K562 (cell line): ENCODE results near the gene PIM3. TPM values are rescaled to one million over a fixed set of nuclear protein-coding genes. Genes with fewer than 3 reads are reported as not detected.

Source experiments
- ATAC-seq: fragments of 200-7000 bp; cut with Tn5 transposase; 3 replicates; pipeline ENCODE4 v1.9.1; 2020; ENCODE audit warnings: moderate library complexity
- BruUV-seq: library from RNA; stranded (reverse); fragments of 400-500 nt; replicated peaks from 2 replicates; lab custom pipeline; 2021; lab: Mats Ljungman, UMichigan
- CTCF ChIA-PET: fragments of 300-600 bp; formaldehyde crosslinking; extraction: SDS; loops from one replicate; lab custom pipeline; 2021; ENCODE audit warnings: low intra/inter-chr PET ratio; lab: Yijun Ruan, JAX
- POLR2A ChIA-PET: fragments of 300-600, 350-650 bp; sonication (Branson Sonifier 250); formaldehyde crosslinking; extraction: SDS; loops from one replicate; lab custom pipeline; 2021; ENCODE audit warnings: antibody characterized with exemption, inconsistent platforms; lab: Yijun Ruan, JAX
- DNase-seq, 4 experiments: peaks; one replicate each; pipeline versions ENCODE4 v3.0.0 to v3.0.0-alpha.2; 2011 to 2018; ENCODE audit warnings: low spot score in 3 of 4, mixed read lengths in 3 of 4; ENCODE audit errors: extremely low read depth in 1 of 4
- FAIRE-seq: peaks from 2 replicates; lab custom pipeline; 2011; peaks lifted over from hg19 to GRCh38; lab: Jason Lieb, UNC
- H2AFZ ChIP-seq: 2 replicates; pipeline ENCODE4 v1.6.0; 2011; ENCODE audit warnings: low read depth, low read length, control low read depth, inconsistent platforms
- H3K27ac ChIP-seq: fragments of 200-600 bp; 3 replicates; pipeline ENCODE4 v1.8.0; 2011; ENCODE audit warnings: low read depth, mild to moderate bottlenecking, control low read depth, inconsistent platforms, low read length, moderate library complexity, mixed read lengths; ENCODE audit errors: extremely low read depth
- H3K27me3 ChIP-seq, 2 experiments: fragments of 300-600 bp in 1 of 2; 2 replicates in 1 of 2; 3 replicates in 1 of 2; pipeline versions ENCODE4 v1.6.0 to v1.8.0; 2011; ENCODE audit warnings: inconsistent platforms in 2 of 2, low read length in 2 of 2, mild to moderate bottlenecking in 1 of 2, mixed read lengths in 1 of 2, moderate library complexity in 1 of 2; ENCODE audit not compliant: control insufficient read depth in 2 of 2, insufficient read depth in 2 of 2
- H3K36me3 ChIP-seq: fragments of 300-600 bp; 3 replicates; pipeline ENCODE4 v1.8.0; 2011; ENCODE audit warnings: mild to moderate bottlenecking, low read length, inconsistent platforms; ENCODE audit not compliant: control insufficient read depth, insufficient read depth
- H3K4me1 ChIP-seq, 2 experiments: fragments of 200-600 bp in 1 of 2; replicated peaks in 1 of 2; 2 replicates in 1 of 2; 3 replicates in 1 of 2; pipeline versions ENCODE4 v1.5.1 to v1.8.0; 2011; ENCODE audit warnings: inconsistent platforms in 2 of 2, low read length in 2 of 2, mild to moderate bottlenecking in 1 of 2, mixed read lengths in 1 of 2, moderate library complexity in 1 of 2; ENCODE audit not compliant: control insufficient read depth in 2 of 2, insufficient read depth in 2 of 2
- H3K4me2 ChIP-seq: 2 replicates; pipeline ENCODE4 v1.6.1; 2011; ENCODE audit warnings: low read length, control low read depth, inconsistent platforms, mixed read lengths; ENCODE audit not compliant: insufficient read depth
- H3K4me3 ChIP-seq: fragments of 200-600 bp; sonication (generic), shearing (Covaris generic); 2 replicates; pipeline ENCODE4 v1.5.1; 2016; ENCODE audit warnings: control low read depth, inconsistent platforms
- H3K79me2 ChIP-seq: fragments of 200-600 bp; 3 replicates; pipeline ENCODE4 v1.8.0; 2011; ENCODE audit warnings: low read length, inconsistent platforms; ENCODE audit not compliant: control insufficient read depth, insufficient read depth
- H3K9ac ChIP-seq, 2 experiments: 2 replicates each; pipeline versions ENCODE4 v1.6.0 to v1.6.1; 2011; ENCODE audit warnings: low read depth in 2 of 2, low read length in 2 of 2, control low read depth in 1 of 2, inconsistent platforms in 1 of 2, mild to moderate bottlenecking in 1 of 2, mixed read lengths in 1 of 2; ENCODE audit not compliant: insufficient read depth in 1 of 2
- H3K9me1 ChIP-seq: one replicate; pipeline ENCODE4 v1.6.0; 2011; ENCODE audit warnings: inconsistent platforms, mild to moderate bottlenecking, low read length, moderate library complexity; ENCODE audit not compliant: control insufficient read depth, insufficient read depth
- H3K9me3 ChIP-seq: replicated peaks from 2 replicates; pipeline ENCODE4 v1.5.1; 2011; ENCODE audit warnings: low read depth, low read length, inconsistent platforms; ENCODE audit not compliant: control insufficient read depth, insufficient read depth
- H4K20me1 ChIP-seq: replicated peaks from 2 replicates; pipeline ENCODE4 v1.6.1; 2011; ENCODE audit warnings: low read length, inconsistent platforms, mixed read lengths; ENCODE audit not compliant: control insufficient read depth, insufficient read depth
- SIN3B ChIP-seq: fragments of 450-650 bp; IDR thresholded peaks from 2 replicates; pipeline ENCODE4 v1.6.1; 2017; ENCODE audit warnings: low read depth, mild to moderate bottlenecking, moderate library complexity
- TBP ChIP-seq: optimal IDR thresholded peaks from 2 replicates; pipeline ENCODE3; 2011; ENCODE audit warnings: low read depth, low read length, improper control_type of control experiment
- ZNF165 ChIP-seq: fragments of 250-450 bp; sonication (Bioruptor Pico); IDR thresholded peaks from 2 replicates; pipeline ENCODE4 v1.4.0; 2020; ENCODE audit warnings: borderline replicate concordance
- ZNF561 ChIP-seq: fragments of 450-650 bp; formaldehyde crosslinking; conservative IDR thresholded peaks from 2 replicates; pipeline ENCODE4 v1.4.0; 2020; ENCODE audit warnings: mild to moderate bottlenecking, moderate library complexity
- WGBS: fragments of 100-300 bp; shearing (Covaris generic); methylation state at CpG from one replicate; pipeline ENCODE4 v1.1.6; 2016; ENCODE audit warnings: low coverage, mixed read lengths; ENCODE audit not compliant: insufficient coverage; ENCODE audit errors: missing lambda C conversion rate; 5-methylcytosine and 5-hydroxymethylcytosine counted together
- in situ Hi-C: fragments of 300-500 bp; cut with MboI; formaldehyde crosslinking; loops from 4 replicates; pipeline ENCODE4 v1.15.0; 2018; ENCODE audit warnings: inconsistent platforms, mixed read lengths
- intact Hi-C: fragments of 100-400 bp; cut with micrococcal nuclease; formaldehyde crosslinking; loops from 2 replicates; pipeline ENCODE4 v1.14.2; 2022
- polyA plus RNA-seq, 8 experiments: library from polyadenylated mRNA; depleted of rRNA in 4 of 8; stranded (reverse) in 5 of 8; unstranded in 3 of 8; fragments of >200 nt; fragmentation: Nextera tagmentation in 2 of 8; fragmentation: Illumina TruSeq in 1 of 8; extraction: Ambion mirVana in 2 of 8; extraction: Trizol in 1 of 8; gene quantifications; 2 replicates each; pipeline versions ENCODE4 v1.2.1 to v1.2.3, GENCODE V29; 2011 to 2014; ENCODE audit warnings: inconsistent platforms in 1 of 8, missing spikeins in 1 of 8
- total RNA-seq, 7 experiments: library from RNA; depleted of rRNA in 6 of 7; stranded (reverse); fragments of >200 nt in 6 of 7; fragmentation: Illumina TruSeq in 2 of 7; extraction: Trizol in 2 of 7; gene quantifications; 2 replicates each; pipeline versions ENCODE4 v1.2.1 to v1.2.3, GENCODE V29; 2011 to 2021; ENCODE audit warnings: low replicate concordance in 1 of 7
- TF ChIP-seq, protein P1 (sequence below), 2 experiments: fragments of 250-450 bp in 1 of 2; fragments of 450-650 bp in 1 of 2; sonication (Bioruptor Pico) in 1 of 2; IDR thresholded peaks; 2 replicates each; pipeline versions ENCODE4 v1.6.1 to v1.8.0; 2016 to 2021; ENCODE audit warnings: mild to moderate bottlenecking in 2 of 2, moderate library complexity in 2 of 2, missing compliant biosample characterization in 1 of 2, missing genetic modification characterization in 1 of 2
- TF ChIP-seq, protein P2 (sequence below): fragments of 450-650 bp; IDR thresholded peaks from 2 replicates; pipeline ENCODE4 v1.6.1; 2017; ENCODE audit warnings: antibody characterized with exemption
- TF ChIP-seq, protein P3 (sequence below): sonication (generic); formaldehyde crosslinking; IDR thresholded peaks from 2 replicates; pipeline ENCODE4 v1.8.0; 2022; ENCODE audit warnings: missing genetic modification reagents, mild to moderate bottlenecking, moderate library complexity, borderline replicate concordance

PIM3 gene
- total and polyA plus RNA-seq, 9 of the 15 experiments (the other 6 are each of a cell fraction or from before 2014, with no cell fraction given): 0.24 to 40.5 (median 5.3) TPM

DNA sequence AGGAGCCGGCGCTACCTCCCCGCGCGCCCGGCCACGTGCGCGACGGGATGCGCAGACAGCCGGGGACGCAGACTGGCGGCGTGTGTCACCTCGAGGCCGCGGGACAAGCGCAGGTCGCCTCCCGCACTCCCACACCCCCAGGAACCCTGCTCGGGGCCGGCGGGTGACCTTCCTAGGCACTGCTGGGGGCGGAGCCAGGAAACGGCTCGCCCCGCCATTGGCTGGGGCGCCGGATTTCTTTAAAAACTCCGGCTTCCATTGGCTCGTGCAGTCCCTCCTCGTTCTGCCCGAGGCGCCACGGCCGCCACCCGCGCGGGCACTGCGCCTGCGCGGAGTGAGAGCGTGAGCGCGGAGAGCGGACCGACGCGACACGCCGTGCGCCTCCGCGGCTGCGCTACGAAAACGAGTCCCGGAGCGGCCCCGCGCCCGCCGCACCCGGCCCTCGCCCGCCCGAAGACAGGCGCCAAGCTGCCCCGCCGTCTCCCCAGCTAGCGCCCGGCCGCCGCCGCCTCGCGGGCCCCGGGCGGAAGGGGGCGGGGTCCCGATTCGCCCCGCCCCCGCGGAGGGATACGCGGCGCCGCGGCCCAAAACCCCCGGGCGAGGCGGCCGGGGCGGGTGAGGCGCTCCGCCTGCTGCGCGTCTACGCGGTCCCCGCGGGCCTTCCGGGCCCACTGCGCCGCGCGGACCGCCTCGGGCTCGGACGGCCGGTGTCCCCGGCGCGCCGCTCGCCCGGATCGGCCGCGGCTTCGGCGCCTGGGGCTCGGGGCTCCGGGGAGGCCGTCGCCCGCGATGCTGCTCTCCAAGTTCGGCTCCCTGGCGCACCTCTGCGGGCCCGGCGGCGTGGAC is at the start of gene PIM3 (continued):
- TF ChIP-seq TBP (peak; percentile 84), SIN3B (peak; percentile 27; the same call in 1 of the 2 replicates)

DNA sequence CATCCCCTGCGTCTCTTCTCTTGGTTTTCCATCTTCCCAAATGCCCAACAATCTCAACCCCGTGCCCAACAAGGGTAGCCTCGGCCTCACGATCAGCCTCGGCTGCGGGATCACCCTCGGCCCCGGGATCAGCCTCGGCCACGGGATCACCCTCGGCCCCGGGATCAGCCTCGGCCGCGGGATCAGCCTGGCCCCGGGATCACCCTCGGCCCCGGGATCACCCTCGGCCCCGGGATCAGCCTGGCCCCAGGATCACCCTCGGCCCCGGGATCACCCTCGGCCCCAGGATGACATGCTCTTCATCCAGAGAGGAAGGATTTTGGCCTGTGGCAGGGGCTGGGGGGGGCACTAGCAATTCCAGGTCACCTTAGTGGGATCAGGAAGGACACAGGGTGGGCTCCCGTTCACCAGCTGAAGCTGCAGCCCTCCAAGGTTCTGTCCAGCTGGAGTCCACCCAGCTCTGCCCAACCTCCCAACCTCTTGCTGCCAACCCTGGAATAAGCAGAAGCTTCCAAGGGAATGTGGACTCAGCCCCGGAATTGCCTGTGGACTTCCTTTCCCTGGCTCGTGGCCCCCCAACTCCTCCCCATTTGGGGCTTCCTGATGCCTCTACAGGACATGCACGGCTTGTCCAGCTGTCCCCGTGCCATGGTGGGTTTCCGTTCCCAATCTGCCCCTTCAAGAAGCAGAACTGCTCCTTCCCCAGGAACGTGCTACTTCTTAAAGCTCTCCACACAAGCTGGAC is 48.5 kb upstream of the PIM3 start:
- no peak overlapping the region for H3K27ac ChIP-seq
- no TSS peak for BruUV-seq
- H3K9me1 ChIP-seq: no peaks in the 10 kb centered on the region
- no peaks in the 10 kb centered on the region for H3K27me3 ChIP-seq
- no peak overlapping the region for H2AFZ ChIP-seq
- ATAC-seq (no peak), DNase-seq (no peak), FAIRE-seq (no peak)
- intact Hi-C loops (no loop called here), in situ Hi-C loops (loop anchor here (10.0 kb wide), 1 partner anchor 87 kb away; the partner anchor contains the start of gene BRD1)
- CTCF ChIA-PET: no interaction called here
- H3K9me3 ChIP-seq: no peaks in the 10 kb centered on the region
- no peak overlapping the region for H3K4me2 ChIP-seq
- H3K4me3 ChIP-seq: no peak overlapping the region
- peaks cover 3 to 8% of the 10 kb centered on the region in 2 experiments; a peak in 4 of 5 replicates for H3K4me1 ChIP-seq
- POLR2A ChIA-PET: interaction anchor here (0.6 kb wide), 1 partner anchor 599 kb away, joined by 3 read pairs; no protein-coding TSS in a partner anchor
- 92% methylated on average over 6 of the region's 30 CpGs for WGBS
- no peaks in the 10 kb centered on the region for H4K20me1 ChIP-seq
- TF ChIP-seq, protein P1, sequence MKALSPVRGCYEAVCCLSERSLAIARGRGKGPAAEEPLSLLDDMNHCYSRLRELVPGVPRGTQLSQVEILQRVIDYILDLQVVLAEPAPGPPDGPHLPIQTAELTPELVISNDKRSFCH (CRISPR knock-in tag; IDR thresholded peaks at IDR 0.05): no peak
- TF ChIP-seq, protein P1 (tag; IDR thresholded peaks at IDR 0.05): no peak
- TF ChIP-seq ZNF561 (CRISPR knock-in tag) (no peak), ZNF165 (CRISPR knock-in tag) (no peak)
- TF ChIP-seq, protein P2, sequence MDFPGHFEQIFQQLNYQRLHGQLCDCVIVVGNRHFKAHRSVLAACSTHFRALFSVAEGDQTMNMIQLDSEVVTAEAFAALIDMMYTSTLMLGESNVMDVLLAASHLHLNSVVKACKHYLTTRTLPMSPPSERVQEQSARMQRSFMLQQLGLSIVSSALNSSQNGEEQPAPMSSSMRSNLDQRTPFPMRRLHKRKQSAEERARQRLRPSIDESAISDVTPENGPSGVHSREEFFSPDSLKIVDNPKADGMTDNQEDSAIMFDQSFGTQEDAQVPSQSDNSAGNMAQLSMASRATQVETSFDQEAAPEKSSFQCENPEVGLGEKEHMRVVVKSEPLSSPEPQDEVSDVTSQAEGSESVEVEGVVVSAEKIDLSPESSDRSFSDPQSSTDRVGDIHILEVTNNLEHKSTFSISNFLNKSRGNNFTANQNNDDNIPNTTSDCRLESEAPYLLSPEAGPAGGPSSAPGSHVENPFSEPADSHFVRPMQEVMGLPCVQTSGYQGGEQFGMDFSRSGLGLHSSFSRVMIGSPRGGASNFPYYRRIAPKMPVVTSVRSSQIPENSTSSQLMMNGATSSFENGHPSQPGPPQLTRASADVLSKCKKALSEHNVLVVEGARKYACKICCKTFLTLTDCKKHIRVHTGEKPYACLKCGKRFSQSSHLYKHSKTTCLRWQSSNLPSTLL: no peak
- TF ChIP-seq, protein P3, sequence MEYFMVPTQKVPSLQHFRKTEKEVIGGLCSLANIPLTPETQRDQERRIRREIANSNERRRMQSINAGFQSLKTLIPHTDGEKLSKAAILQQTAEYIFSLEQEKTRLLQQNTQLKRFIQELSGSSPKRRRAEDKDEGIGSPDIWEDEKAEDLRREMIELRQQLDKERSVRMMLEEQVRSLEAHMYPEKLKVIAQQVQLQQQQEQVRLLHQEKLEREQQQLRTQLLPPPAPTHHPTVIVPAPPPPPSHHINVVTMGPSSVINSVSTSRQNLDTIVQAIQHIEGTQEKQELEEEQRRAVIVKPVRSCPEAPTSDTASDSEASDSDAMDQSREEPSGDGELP: no peak
- H3K79me2 ChIP-seq: peaks cover 7% of the 10 kb centered on the region
- no peak overlapping the region for H3K9ac ChIP-seq
- H3K36me3 ChIP-seq: peaks cover 14% of the 10 kb centered on the region; the same call in 2 of the 3 replicates
